Neural progenitor cell (in vitro differentiated cells): ENCODE results near the gene GATAD2A.

Experiments used
- CTCF ChIP-seq: fragments of 200-600 bp; sonication (generic); IDR thresholded peaks from 2 replicates; pipeline ENCODE4 v1.5.1; 2017; ENCODE audit warnings: antibody characterized with exemption, mild to moderate bottlenecking
- EZH2 ChIP-seq: fragments of 200-600 bp; sonication (generic); IDR thresholded peaks from 2 replicates; pipeline ENCODE4 v1.6.1; 2017; ENCODE audit warnings: antibody characterized with exemption, mild to moderate bottlenecking, moderate library complexity
- EZH2phosphoT487 ChIP-seq: fragments of 200-600 bp; sonication (generic); IDR thresholded peaks from 2 replicates; pipeline ENCODE4 v1.6.1; 2017; ENCODE audit warnings: antibody characterized with exemption

- TF ChIP-seq CTCF (no peak), EZH2 (no peak), EZH2phosphoT487 (no peak)
Measured at GRCh38 chr19:19520989-19521388, 115.5 kb downstream of the GATAD2A start.
